Measurements from ENCODE around the gene TRIML1. TPM values are rescaled to one million over a fixed set of nuclear protein-coding genes. Genes with fewer than 3 reads are reported as not detected.

TRIML1 gene
- total RNA-seq: not detected in 2 replicates

GRCh38 chr4:188139141-188139540, at the start of gene TRIML1:
TSS of gene TRIML1 (plus strand) at chr4:188139441. CDS start at chr4:188139559, 118 bp downstream.

GRCh38 chr4:188109157-188109755, 30.0 kb upstream of the TRIML1 start, which contains the start of gene TRIML2:
TSS of gene TRIML2 (minus strand) at chr4:188109603. CDS start at chr4:188105368, 4,235 bp downstream.

Other genes with a start within 250 kb of the TRIML1 start
- gene ZFP42, start 143.7 kb upstream of the TRIML1 start, total RNA-seq: 0.34 and 1.00 TPM in 2 replicates
- gene TRIML2, start 29.8 kb upstream of the TRIML1 start, total RNA-seq: under 0.01 and 0.07 TPM in 2 replicates

Data from nasal cavity respiratory epithelium epithelial cell of viscerocranial mucosa (primary cell).